Activated naive CD4-positive, alpha-beta T cell treated with anti-CD3 and anti-CD28 coated beads, Interleukin-2, amount 10 ng/mL, durations not matched to agents 7 days and 5 days (primary cell): Measurements from ENCODE around the gene CLEC16A.

Source experiments
- CTCF ChIA-PET: fragments of 350-600 bp; sonication (Branson Sonifier 250); formaldehyde crosslinking; loops from one replicate; lab custom pipeline; 2021; ENCODE audit warnings: antibody characterized with exemption; lab: Charles Lee
- DNase-seq: peaks from one replicate; pipeline ENCODE4 v3.0.0-alpha.2; 2020
- H3K27ac Mint-ChIP-seq: one replicate; pipeline ENCODE4 v1.8.0; 2021; ENCODE audit warnings: mild to moderate bottlenecking, moderate library complexity, mixed read lengths
- H3K27me3 Mint-ChIP-seq: one replicate; pipeline ENCODE4 v1.8.0; 2021; ENCODE audit warnings: mild to moderate bottlenecking, mixed read lengths
- H3K36me3 Mint-ChIP-seq: one replicate; pipeline ENCODE4 v1.8.0; 2021; ENCODE audit warnings: mixed read lengths
- H3K4me1 Mint-ChIP-seq: one replicate; pipeline ENCODE4 v1.8.0; 2021; ENCODE audit warnings: mixed read lengths
- H3K4me3 Mint-ChIP-seq: one replicate; pipeline ENCODE4 v1.8.0; 2021; ENCODE audit warnings: mild to moderate bottlenecking, moderate library complexity, mixed read lengths
- H3K9me3 Mint-ChIP-seq: one replicate; pipeline ENCODE4 v1.8.0; 2021; ENCODE audit warnings: mixed read lengths

The CLEC16A gene

GRCh38 chr16:10988164-10988803 is 43.9 kb downstream of the CLEC16A start:
- Mint-ChIP-seq H3K4me3 (peak overlapping the region; percentile 11), H3K27ac (peak overlapping the region; percentile 81), H3K9me3 (peaks cover 2% of the 10 kb centered on the region), H3K4me1 (peaks cover 88% of the 10 kb centered on the region), H3K27me3 (no peaks in the 10 kb centered on the region), H3K36me3 (peaks cover 61% of the 10 kb centered on the region)
- DNase-seq, result peak; percentile 74
- CTCF ChIA-PET, result interaction anchor here (1.2 kb wide), 1 partner anchor 104 kb away, joined by 3 read pairs; no protein-coding TSS in a partner anchor

GRCh38 chr16:10988879-10989278 is 44.5 kb downstream of the CLEC16A start:
- Mint-ChIP-seq H3K36me3 (peaks cover 62% of the 10 kb centered on the region), H3K27me3 (no peaks in the 10 kb centered on the region), H3K4me1 (peaks cover 85% of the 10 kb centered on the region), H3K4me3 (peak overlapping the region; percentile 11), H3K27ac (peak overlapping the region; percentile 81), H3K9me3 (peaks cover 2% of the 10 kb centered on the region)
- CTCF ChIA-PET, result interaction anchor here (1.2 to 1.9 kb wide), 2 partner anchors 25 to 103 kb away, joined by 3 to 6 read pairs; no protein-coding TSS in a partner anchor
- DNase-seq, result no peak

GRCh38 chr16:10989559-10989958 is 45.2 kb downstream of the CLEC16A start:
- Mint-ChIP-seq H3K27ac (peak overlapping the region; percentile 81), H3K9me3 (peaks cover 2% of the 10 kb centered on the region), H3K4me1 (peaks cover 84% of the 10 kb centered on the region), H3K4me3 (no peak overlapping the region), H3K36me3 (peaks cover 62% of the 10 kb centered on the region), H3K27me3 (no peaks in the 10 kb centered on the region)
- CTCF ChIA-PET, result interaction anchor here (1.0 to 1.9 kb wide), 4 partner anchors 25 to 382 kb away, joined by 3 to 6 read pairs (median 4); partner anchors contain the start of gene SOCS1
- DNase-seq, result no peak

GRCh38 chr16:10990378-10990777 is 46.0 kb downstream of the CLEC16A start:
- peaks cover 85% of the 10 kb centered on the region for H3K4me1 Mint-ChIP-seq
- no peak overlapping the region for H3K27ac Mint-ChIP-seq
- DNase-seq, result no peak
- peaks cover 2% of the 10 kb centered on the region for H3K9me3 Mint-ChIP-seq
- CTCF ChIA-PET, result interaction anchor here (1.0 to 1.9 kb wide), 3 partner anchors 26 to 382 kb away, joined by 3 to 6 read pairs (median 4); partner anchors contain the start of gene SOCS1
- no peaks in the 10 kb centered on the region for H3K27me3 Mint-ChIP-seq
- H3K36me3 Mint-ChIP-seq, result peaks cover 65% of the 10 kb centered on the region
- no peak overlapping the region for H3K4me3 Mint-ChIP-seq

GRCh38 chr16:10992112-10992511 is 47.7 kb downstream of the CLEC16A start:
- no peaks in the 10 kb centered on the region for H3K27me3 Mint-ChIP-seq
- no peak overlapping the region for H3K27ac Mint-ChIP-seq
- H3K36me3 Mint-ChIP-seq, result peaks cover 76% of the 10 kb centered on the region
- no peak for DNase-seq
- peaks cover 2% of the 10 kb centered on the region for H3K9me3 Mint-ChIP-seq
- CTCF ChIA-PET, result interaction anchor here (1.1 kb wide), 1 partner anchor 365 kb away, joined by 3 read pairs; no protein-coding TSS in a partner anchor
- H3K4me1 Mint-ChIP-seq, result peaks cover 84% of the 10 kb centered on the region
- no peak overlapping the region for H3K4me3 Mint-ChIP-seq

GRCh38 chr16:10992797-10993196 is 48.4 kb downstream of the CLEC16A start:
- H3K27me3 Mint-ChIP-seq, result no peaks in the 10 kb centered on the region
- H3K4me1 Mint-ChIP-seq, result peaks cover 84% of the 10 kb centered on the region
- H3K36me3 Mint-ChIP-seq, result peaks cover 81% of the 10 kb centered on the region
- CTCF ChIA-PET, result interaction anchor here (1.1 kb wide), 1 partner anchor 364 kb away, joined by 3 read pairs; no protein-coding TSS in a partner anchor
- peaks cover 2% of the 10 kb centered on the region for H3K9me3 Mint-ChIP-seq
- H3K27ac Mint-ChIP-seq, result no peak overlapping the region
- DNase-seq, result peak; percentile 46
- H3K4me3 Mint-ChIP-seq, result no peak overlapping the region

- Mint-ChIP-seq H3K27ac (no peak overlapping the region), H3K36me3 (peaks cover 85% of the 10 kb centered on the region), H3K4me3 (no peak overlapping the region), H3K27me3 (no peaks in the 10 kb centered on the region), H3K9me3 (peaks cover 2% of the 10 kb centered on the region), H3K4me1 (peaks cover 83% of the 10 kb centered on the region)
- CTCF ChIA-PET, result interaction anchor here (1.5 kb wide), 1 partner anchor 10 kb away, joined by 3 read pairs; no protein-coding TSS in a partner anchor
- no peak for DNase-seq
Observed at GRCh38 chr16:10993649-10994048, 49.3 kb downstream of the CLEC16A start.

GRCh38 chr16:10994571-10994970 is 50.2 kb downstream of the CLEC16A start:
- peaks cover 73% of the 10 kb centered on the region for H3K4me1 Mint-ChIP-seq

GRCh38 chr16:10995565-10995964 is 51.2 kb downstream of the CLEC16A start:
- H3K27ac Mint-ChIP-seq, result no peak overlapping the region
- no peak overlapping the region for H3K4me3 Mint-ChIP-seq
- CTCF ChIA-PET, result no interaction called here
- DNase-seq, result no peak
- peaks cover 2% of the 10 kb centered on the region for H3K9me3 Mint-ChIP-seq
- H3K36me3 Mint-ChIP-seq, result peaks cover 86% of the 10 kb centered on the region
- no peaks in the 10 kb centered on the region for H3K27me3 Mint-ChIP-seq
- H3K4me1 Mint-ChIP-seq, result peaks cover 63% of the 10 kb centered on the region

More at GRCh38 chr16:10994571-10994970, 50.2 kb downstream of the CLEC16A start:
- no peaks in the 10 kb centered on the region for H3K27me3 Mint-ChIP-seq
- H3K36me3 Mint-ChIP-seq, result peaks cover 84% of the 10 kb centered on the region
- no peak overlapping the region for H3K27ac Mint-ChIP-seq
- peaks cover 2% of the 10 kb centered on the region for H3K9me3 Mint-ChIP-seq
- CTCF ChIA-PET, result interaction anchor here (0.7 to 1.5 kb wide), 2 partner anchors 11 to 28 kb away, joined by 3 read pairs; no protein-coding TSS in a partner anchor
- H3K4me3 Mint-ChIP-seq, result no peak overlapping the region
- DNase-seq, result no peak

GRCh38 chr16:10997485-10997884 is 53.1 kb downstream of the CLEC16A start:
- H3K4me3 Mint-ChIP-seq, result no peak overlapping the region

GRCh38 chr16:10999300-10999699 is 54.9 kb downstream of the CLEC16A start:
- Mint-ChIP-seq H3K4me1 (peaks cover 36% of the 10 kb centered on the region), H3K9me3 (no peaks in the 10 kb centered on the region), H3K4me3 (no peak overlapping the region), H3K36me3 (peaks cover 74% of the 10 kb centered on the region), H3K27ac (no peak overlapping the region), H3K27me3 (no peaks in the 10 kb centered on the region)
- no peak for DNase-seq
- CTCF ChIA-PET, result interaction anchor here (0.6 to 1.1 kb wide), 3 partner anchors 28 to 104 kb away, joined by 3 read pairs; no protein-coding TSS in a partner anchor

More at GRCh38 chr16:10997485-10997884, 53.1 kb downstream of the CLEC16A start:
- no peaks in the 10 kb centered on the region for H3K27me3 Mint-ChIP-seq
- H3K27ac Mint-ChIP-seq, result no peak overlapping the region
- no peaks in the 10 kb centered on the region for H3K9me3 Mint-ChIP-seq
- peaks cover 74% of the 10 kb centered on the region for H3K36me3 Mint-ChIP-seq
- H3K4me1 Mint-ChIP-seq, result peaks cover 44% of the 10 kb centered on the region
- DNase-seq, result no peak
- CTCF ChIA-PET, result no interaction called here

- peaks cover 32% of the 10 kb centered on the region for H3K4me1 Mint-ChIP-seq
- no peak overlapping the region for H3K27ac Mint-ChIP-seq
- H3K27me3 Mint-ChIP-seq, result no peaks in the 10 kb centered on the region
- H3K9me3 Mint-ChIP-seq, result no peaks in the 10 kb centered on the region
- H3K4me3 Mint-ChIP-seq, result no peak overlapping the region
- CTCF ChIA-PET, result no interaction called here
- DNase-seq, result no peak
- peaks cover 56% of the 10 kb centered on the region for H3K36me3 Mint-ChIP-seq
Observed at GRCh38 chr16:11001611-11002010, 57.2 kb downstream of the CLEC16A start.

- CTCF ChIA-PET, result no interaction called here
- peaks cover 46% of the 10 kb centered on the region for H3K36me3 Mint-ChIP-seq
- no peak for DNase-seq
- no peaks in the 10 kb centered on the region for H3K27me3 Mint-ChIP-seq
- H3K27ac Mint-ChIP-seq, result no peak overlapping the region
- no peaks in the 10 kb centered on the region for H3K9me3 Mint-ChIP-seq
- no peak overlapping the region for H3K4me3 Mint-ChIP-seq
- H3K4me1 Mint-ChIP-seq, result peaks cover 18% of the 10 kb centered on the region
Observed at GRCh38 chr16:11003141-11003540, 58.8 kb downstream of the CLEC16A start.

GRCh38 chr16:11004351-11004750 is 60.0 kb downstream of the CLEC16A start:
- H3K27me3 Mint-ChIP-seq, result no peaks in the 10 kb centered on the region
- H3K27ac Mint-ChIP-seq, result no peak overlapping the region
- peaks cover 46% of the 10 kb centered on the region for H3K36me3 Mint-ChIP-seq
- CTCF ChIA-PET, result interaction anchor here (0.6 kb wide), 1 partner anchor 14 kb away, joined by 4 read pairs; no protein-coding TSS in a partner anchor
- H3K4me3 Mint-ChIP-seq, result no peak overlapping the region
- H3K9me3 Mint-ChIP-seq, result no peaks in the 10 kb centered on the region
- no peak for DNase-seq
- peaks cover 17% of the 10 kb centered on the region for H3K4me1 Mint-ChIP-seq
